ENCODE data around the gene REXO2. TPM values are rescaled to one million over a fixed set of nuclear protein-coding genes. Genes with fewer than 3 reads are reported as not detected.
A peak's percentile ranks its signal among the peaks of the same experiment; 100 is the strongest.

REXO2 gene
- total RNA-seq, 4 donors from 2014 or later = 88.7 to 125 (median 109) TPM

GRCh38 chr11:114400915-114401223 is 38.4 kb upstream of the REXO2 start:
- peaks cover 49% of the 10 kb centered on the region for H3K4me1 ChIP-seq
- peak overlapping the region; percentile 85 for H3K4me3 ChIP-seq
- no peaks in the 10 kb centered on the region for H3K27me3 ChIP-seq
- H3K9me3 ChIP-seq = no peaks in the 10 kb centered on the region
- WGBS = 0% methylated on average over 8 of the region's 8 CpGs
- no peak for DNase-seq (ENCODE audit: low spot score in 2 of 2)
- H3K27ac ChIP-seq = peak overlapping the region; percentile 98
- H3K36me3 ChIP-seq = peaks cover 9% of the 10 kb centered on the region
- TF ChIP-seq POLR2AphosphoS5 (IDR thresholded peaks at IDR 0.05) (no peak), POLR2A (IDR thresholded peaks at IDR 0.05) (no peak), EP300 (IDR thresholded peaks at IDR 0.05) (no peak), CTCF (IDR thresholded peaks at IDR 0.05) (no peak)

GRCh38 chr11:114401311-114401710 is 38.0 kb upstream of the REXO2 start:
- Histone ChIP-seq H3K27me3 (no peaks in the 10 kb centered on the region), H3K4me1 (peaks cover 45% of the 10 kb centered on the region), H3K9me3 (no peaks in the 10 kb centered on the region), H3K27ac (peak overlapping the region; percentile 98), H3K36me3 (peaks cover 12% of the 10 kb centered on the region), H3K4me3 (peak overlapping the region; percentile 85)
- DNase-seq (ENCODE audit: low spot score in 2 of 2) = no peak
- 3% methylated on average over 4 of the region's 4 CpGs for WGBS
- no peak for TF ChIP-seq CTCF (IDR thresholded peaks at IDR 0.05)
- no peak for TF ChIP-seq POLR2A (IDR thresholded peaks at IDR 0.05)
- TF ChIP-seq POLR2AphosphoS5 (IDR thresholded peaks at IDR 0.05) = no peak
- TF ChIP-seq EP300 (IDR thresholded peaks at IDR 0.05) = no peak

- Histone ChIP-seq H3K4me1 (peaks cover 8% of the 10 kb centered on the region), H3K9me3 (no peaks in the 10 kb centered on the region), H3K27ac (no peak overlapping the region), H3K36me3 (peaks cover 20% of the 10 kb centered on the region), H3K27me3 (no peaks in the 10 kb centered on the region), H3K4me3 (no peak overlapping the region)
- TF ChIP-seq EP300 (IDR thresholded peaks at IDR 0.05) (no peak), POLR2A (IDR thresholded peaks at IDR 0.05) (no peak), POLR2AphosphoS5 (IDR thresholded peaks at IDR 0.05) (no peak), CTCF (IDR thresholded peaks at IDR 0.05) (no peak)
- no peak for DNase-seq (ENCODE audit: low spot score in 2 of 2)
- WGBS = 99% methylated on average over 4 of the region's 4 CpGs
Measured at GRCh38 chr11:114412946-114413345, 26.3 kb upstream of the REXO2 start.

GRCh38 chr11:114413958-114414357 is 25.3 kb upstream of the REXO2 start:
- no peak for TF ChIP-seq EP300 (IDR thresholded peaks at IDR 0.05)
- TF ChIP-seq POLR2A (IDR thresholded peaks at IDR 0.05) = no peak
- no peak for TF ChIP-seq POLR2AphosphoS5 (IDR thresholded peaks at IDR 0.05)
- no peak for TF ChIP-seq CTCF (IDR thresholded peaks at IDR 0.05)
- Histone ChIP-seq H3K9me3 (no peaks in the 10 kb centered on the region), H3K27me3 (no peaks in the 10 kb centered on the region), H3K4me1 (peaks cover 8% of the 10 kb centered on the region), H3K27ac (no peak overlapping the region), H3K4me3 (no peak overlapping the region), H3K36me3 (peaks cover 10% of the 10 kb centered on the region)
- DNase-seq (ENCODE audit: low spot score in 2 of 2) = no peak
- 93% methylated on average over 10 of the region's 10 CpGs for WGBS

GRCh38 chr11:114416441-114416961 is 22.8 kb upstream of the REXO2 start:
- Histone ChIP-seq H3K9me3 (no peaks in the 10 kb centered on the region), H3K27me3 (no peaks in the 10 kb centered on the region), H3K27ac (no peak overlapping the region), H3K4me1 (peaks cover 8% of the 10 kb centered on the region), H3K4me3 (no peak overlapping the region), H3K36me3 (no peaks in the 10 kb centered on the region)
- TF ChIP-seq POLR2AphosphoS5 (IDR thresholded peaks at IDR 0.05) = no peak
- TF ChIP-seq EP300 (IDR thresholded peaks at IDR 0.05) = no peak
- TF ChIP-seq CTCF (IDR thresholded peaks at IDR 0.05) = no peak
- no peak for TF ChIP-seq POLR2A (IDR thresholded peaks at IDR 0.05)
- no peak for DNase-seq (ENCODE audit: low spot score in 2 of 2)

All from suprapubic skin (tissue), 4 donors.